ENCODE measurements around the gene KIF5A.

DNA sequence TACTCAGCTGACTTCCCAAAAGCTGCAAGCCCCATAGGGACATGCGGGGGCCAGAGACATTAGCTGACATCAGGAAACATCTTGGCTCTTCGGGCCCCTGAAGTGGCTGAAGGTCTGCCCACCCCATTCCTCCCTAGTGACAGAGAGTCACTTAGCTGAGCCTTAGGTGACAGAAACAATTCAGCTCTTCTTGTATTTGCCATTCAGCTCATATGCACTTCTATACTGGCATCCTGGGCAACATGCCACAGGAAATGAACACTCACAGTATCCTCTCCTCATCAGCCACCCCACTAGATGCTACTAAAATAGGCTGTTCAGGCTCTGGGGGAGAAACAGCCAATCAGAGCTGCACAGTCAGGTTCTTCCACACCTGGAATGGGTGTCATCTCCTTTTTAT, 6.3 kb upstream of the KIF5A start:
- no peak for TF ChIP-seq POLR2A (IDR thresholded peaks at IDR 0.05)
- TF ChIP-seq CTCF (IDR thresholded peaks at IDR 0.05) = no peak
